Heart left ventricle (tissue), 13 donors: ENCODE data around the gene S100A7A.

ENCODE experiments used
- POLR2A ChIP-seq, 2 donors: fragments of 450-650 bp; IDR thresholded peaks; one replicate each; pipeline ENCODE4 v1.6.1; 2017; ENCODE audit warnings: antibody characterized with exemption in 2 of 2, mild to moderate bottlenecking in 2 of 2, moderate library complexity in 2 of 2
- TF ChIP-seq, protein P1 (sequence below), 12 donors: fragments of 200-600 bp; sonication (generic) in 4 of 12; IDR thresholded peaks; one replicate each; pipeline versions ENCODE4 v1.5.0 to v1.8.0; 2018 to 2022; ENCODE audit warnings: antibody characterized with exemption in 12 of 12, mild to moderate bottlenecking in 5 of 12
- donor health status: ischemic (EF 13 %, LVEDD 7.1; RV severe dilation, severe dysfunction).
- donor health status: DM: no; HTN: yes; CAD: no.
- donor health status: DM: no; HTN: no; CAD: no.
- donor health status: ischemic (EF 25% LVEDD 6.9; RV normal size, moderate dysfunction).
- donor health status: ischemic (EF 25% LVEDD 5.7; RV mildly dilated, moderate dysfunction).
- donor health status: ischemic (EF 35%, LVEDD 5.7; RV mildly dilated, moderate dysfunction).
- donor health status: nonischemic (EF 11% LVEDD 7.7; RV severe dilation, severe dysfunction).
- donor health status: DM: yes; HTN: yes; CAD: no.
- donor health status: PGD.
- donor health status: ischemic (EF 29% LVEDD 5.4; RV normal size, mild dysfunction).
- donor health status: nonischemic (EF 23%, LVEDD 6.1; RV moderate dilation, normal function).

DNA sequence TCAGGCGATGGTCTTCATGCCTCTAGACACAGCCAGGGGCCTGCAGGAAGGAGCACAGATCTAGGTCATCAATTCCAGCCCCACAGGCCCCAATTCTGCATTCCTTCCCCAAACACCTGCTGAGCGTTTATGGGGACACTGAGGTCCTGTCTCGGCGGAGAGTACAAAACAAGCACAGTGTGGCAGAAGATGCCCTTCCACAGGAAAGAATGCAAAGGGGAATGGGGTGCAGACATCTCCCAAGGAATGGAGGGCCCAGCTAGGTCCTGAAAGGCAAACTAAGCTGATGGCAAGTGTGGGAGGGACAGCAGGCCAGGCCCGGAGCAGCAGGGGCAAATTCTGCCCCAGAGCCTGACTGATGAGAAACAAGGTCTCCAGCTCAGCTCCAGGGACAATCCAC lies 21.9 kb upstream of the S100A7A start:
- no peak for TF ChIP-seq POLR2A (IDR thresholded peaks at IDR 0.05)
- TF ChIP-seq, protein P1, sequence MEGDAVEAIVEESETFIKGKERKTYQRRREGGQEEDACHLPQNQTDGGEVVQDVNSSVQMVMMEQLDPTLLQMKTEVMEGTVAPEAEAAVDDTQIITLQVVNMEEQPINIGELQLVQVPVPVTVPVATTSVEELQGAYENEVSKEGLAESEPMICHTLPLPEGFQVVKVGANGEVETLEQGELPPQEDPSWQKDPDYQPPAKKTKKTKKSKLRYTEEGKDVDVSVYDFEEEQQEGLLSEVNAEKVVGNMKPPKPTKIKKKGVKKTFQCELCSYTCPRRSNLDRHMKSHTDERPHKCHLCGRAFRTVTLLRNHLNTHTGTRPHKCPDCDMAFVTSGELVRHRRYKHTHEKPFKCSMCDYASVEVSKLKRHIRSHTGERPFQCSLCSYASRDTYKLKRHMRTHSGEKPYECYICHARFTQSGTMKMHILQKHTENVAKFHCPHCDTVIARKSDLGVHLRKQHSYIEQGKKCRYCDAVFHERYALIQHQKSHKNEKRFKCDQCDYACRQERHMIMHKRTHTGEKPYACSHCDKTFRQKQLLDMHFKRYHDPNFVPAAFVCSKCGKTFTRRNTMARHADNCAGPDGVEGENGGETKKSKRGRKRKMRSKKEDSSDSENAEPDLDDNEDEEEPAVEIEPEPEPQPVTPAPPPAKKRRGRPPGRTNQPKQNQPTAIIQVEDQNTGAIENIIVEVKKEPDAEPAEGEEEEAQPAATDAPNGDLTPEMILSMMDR (IDR thresholded peaks at IDR 0.05): no peak
